IMR-90 (cell line): ENCODE data around the gene ASPRV1. TPM values are rescaled to one million over a fixed set of nuclear protein-coding genes. Genes with fewer than 3 reads are reported as not detected.
A peak's percentile ranks its signal among the peaks of the same experiment; 100 is the strongest.

Experiments used
- ATAC-seq: fragments of 200-7000 bp; cut with Tn5 transposase; 2 replicates; pipeline ENCODE4 v1.9.1; 2020; ENCODE audit warnings: low read depth, mild to moderate bottlenecking, moderate library complexity
- BruUV-seq: library from RNA; stranded (reverse); fragments of 400-500 nt; replicated peaks from 2 replicates; lab custom pipeline; 2021; lab: Mats Ljungman, UMichigan
- CTCF ChIA-PET: fragments of 300-600 bp; formaldehyde crosslinking; extraction: SDS; loops from one replicate; lab custom pipeline; 2021; ENCODE audit warnings: antibody characterized with exemption; lab: Yijun Ruan, JAX
- POLR2A ChIA-PET: fragments of 300-600 bp; sonication (Branson Sonifier 250); formaldehyde crosslinking; loops from one replicate; lab custom pipeline; 2022; ENCODE audit warnings: antibody characterized with exemption; ENCODE audit not compliant: unreplicated experiment; lab: Charles Lee
- DNase-seq: peaks from one replicate; pipeline ENCODE4 v3.0.0; 2013
- H2AFZ ChIP-seq: replicated peaks from 2 replicates; pipeline ENCODE3; 2013; ENCODE audit warnings: low read length, mild to moderate bottlenecking; ENCODE audit not compliant: poor library complexity
- H2AK5ac ChIP-seq: 2 replicates; pipeline ENCODE4 v1.6.1; 2013; ENCODE audit warnings: low read depth, low read length, inconsistent platforms
- H2AK9ac ChIP-seq: replicated peaks from 2 replicates; pipeline ENCODE3; 2013; ENCODE audit warnings: mild to moderate bottlenecking, low read depth, low read length, moderate library complexity; ENCODE audit not compliant: poor library complexity
- H2BK120ac ChIP-seq: 2 replicates; pipeline ENCODE4 v1.6.1; 2013; ENCODE audit warnings: low read depth, low read length, inconsistent platforms
- H2BK15ac ChIP-seq: 3 replicates; pipeline ENCODE4 v1.6.1; 2013; ENCODE audit warnings: low read depth, low read length, inconsistent platforms
- H2BK20ac ChIP-seq: 2 replicates; pipeline ENCODE4 v1.6.1; 2013; ENCODE audit warnings: low read depth, mild to moderate bottlenecking, inconsistent platforms, low read length, moderate library complexity
- H2BK5ac ChIP-seq: 2 replicates; pipeline ENCODE4 v1.6.1; 2013; ENCODE audit warnings: mild to moderate bottlenecking, low read depth, low read length, inconsistent platforms; ENCODE audit not compliant: poor library complexity, severe bottlenecking
- H3K14ac ChIP-seq: replicated peaks from 2 replicates; pipeline ENCODE4 v1.6.1; 2013; ENCODE audit warnings: low read depth, low read length, inconsistent platforms
- H3K18ac ChIP-seq: 2 replicates; pipeline ENCODE4 v1.6.1; 2013; ENCODE audit warnings: low read depth, low read length, control low read depth
- H3K23ac ChIP-seq: 2 replicates; pipeline ENCODE4 v1.6.1; 2013; ENCODE audit warnings: low read depth, low read length, inconsistent platforms
- H3K27ac ChIP-seq: 2 replicates; pipeline ENCODE4 v1.5.1; 2013; ENCODE audit warnings: mild to moderate bottlenecking, control low read depth, low read length; ENCODE audit not compliant: insufficient read depth
- H3K27me3 ChIP-seq: 2 replicates; pipeline ENCODE4 v1.6.1; 2013; ENCODE audit warnings: low read length; ENCODE audit not compliant: control insufficient read depth, insufficient read depth
- H3K36me3 ChIP-seq: 2 replicates; pipeline ENCODE4 v1.6.1; 2013; ENCODE audit warnings: low read length, mixed read lengths; ENCODE audit not compliant: control insufficient read depth, insufficient read depth
- H3K4ac ChIP-seq: 2 replicates; pipeline ENCODE4 v1.6.1; 2013; ENCODE audit warnings: low read depth, low read length, inconsistent platforms
- H3K4me1 ChIP-seq: 2 replicates; pipeline ENCODE4 v1.6.1; 2013; ENCODE audit warnings: low read length, mixed read lengths; ENCODE audit not compliant: control insufficient read depth, insufficient read depth
- H3K4me2 ChIP-seq: 2 replicates; pipeline ENCODE4 v1.6.1; 2013; ENCODE audit warnings: low read depth, mild to moderate bottlenecking, control low read depth, low read length, moderate library complexity
- H3K4me3 ChIP-seq: 2 replicates; pipeline ENCODE4 v1.5.1; 2013; ENCODE audit warnings: low read depth, mild to moderate bottlenecking, control low read depth, low read length, moderate library complexity; ENCODE audit not compliant: insufficient read depth
- H3K56ac ChIP-seq: 2 replicates; pipeline ENCODE4 v1.6.1; 2013; ENCODE audit warnings: low read length, inconsistent platforms; ENCODE audit not compliant: insufficient read depth; ENCODE audit errors: extremely low read depth
- H3K79me1 ChIP-seq, 2 experiments: 2 replicates each; pipeline ENCODE4 v1.6.1; 2013; ENCODE audit warnings: low read length in 2 of 2, inconsistent platforms in 1 of 2, low read depth in 1 of 2
- H3K9ac ChIP-seq: 2 replicates; pipeline ENCODE4 v1.6.1; 2013; ENCODE audit warnings: low read depth, low read length, control low read depth
- H3K9me1 ChIP-seq: 2 replicates; pipeline ENCODE4 v1.6.1; 2013; ENCODE audit warnings: low read length, inconsistent platforms; ENCODE audit not compliant: insufficient read depth
- H3K9me3 ChIP-seq: 2 replicates; pipeline ENCODE4 v1.6.1; 2013; ENCODE audit warnings: low read length; ENCODE audit not compliant: control insufficient read depth, insufficient read depth
- H4K20me1 ChIP-seq: 2 replicates; pipeline ENCODE4 v1.6.1; 2013; ENCODE audit warnings: low read length, inconsistent platforms; ENCODE audit not compliant: insufficient read depth
- H4K5ac ChIP-seq: 2 replicates; pipeline ENCODE4 v1.6.1; 2013; ENCODE audit warnings: mild to moderate bottlenecking, low read depth, low read length, control low read depth
- H4K8ac ChIP-seq, 2 experiments: 2 replicates each; pipeline ENCODE4 v1.6.1; 2013; ENCODE audit warnings: low read depth in 2 of 2, low read length in 2 of 2, control low read depth in 1 of 2, inconsistent platforms in 1 of 2
- H4K91ac ChIP-seq: 2 replicates; pipeline ENCODE4 v1.6.1; 2013; ENCODE audit warnings: low read depth, low read length, inconsistent platforms; ENCODE audit not compliant: insufficient read depth
- CEBPB ChIP-seq: IDR thresholded peaks from 2 replicates; pipeline ENCODE4 v1.6.1; 2012; ENCODE audit warnings: low read depth, low read length, improper control_type of control experiment
- MAZ ChIP-seq: IDR thresholded peaks from 2 replicates; pipeline ENCODE4 v1.6.1; 2012; ENCODE audit warnings: low read depth, mild to moderate bottlenecking, low read length, improper control_type of control experiment, moderate library complexity, borderline replicate concordance
- WGBS, 2 experiments: methylation state at CpG; one replicate each; pipeline versions ENCODE4 v1.1.5 to v1.1.7; 2013; ENCODE audit warnings: missing lambda C conversion rate in 2 of 2; ENCODE audit not compliant: insufficient read length in 1 of 2; ENCODE audit errors: extremely low coverage in 2 of 2; 5-methylcytosine and 5-hydroxymethylcytosine counted together
- dilution Hi-C: fragments of 300-500 bp; cut with HindIII; formaldehyde crosslinking; loops from one replicate; pipeline ENCODE4 v1.14.3; 2018; ENCODE audit warnings: low sequenced_read_pairs; ENCODE audit not compliant: unreplicated experiment
- in situ Hi-C: fragments of 300-500 bp; cut with MboI; formaldehyde crosslinking; loops from 3 replicates; pipeline ENCODE4 v1.14.3; 2019; ENCODE audit warnings: low sequenced_read_pairs, inconsistent platforms, mixed read lengths
- intact Hi-C: fragments of 100-400 bp; cut with micrococcal nuclease; formaldehyde crosslinking; loops from 2 replicates; pipeline ENCODE4 v1.10.0; 2022
- polyA plus RNA-seq, 3 experiments: library from polyadenylated mRNA; depleted of rRNA; stranded (reverse); fragments of >200 nt; gene quantifications; 2 replicates each; pipeline ENCODE4 v1.2.3, GENCODE V29; 2012; ENCODE audit warnings: low replicate concordance in 1 of 3
- total RNA-seq: library from RNA; depleted of rRNA; stranded (reverse); fragments of >200 nt; gene quantifications from 2 replicates; pipeline ENCODE4 v1.2.3, GENCODE V29; 2012

ASPRV1 gene
- total and polyA plus RNA-seq, 2 of the 4 experiments (the other 2 are of a cell fraction), result 0.14 to 0.18 TPM

- H3K4ac ChIP-seq, result no peak overlapping the region
- ChIA-PET POLR2A (no interaction called here), CTCF (no interaction called here)
- H3K4me3 ChIP-seq, result no peak overlapping the region
- peaks cover 4% of the 10 kb centered on the region for H3K4me1 ChIP-seq
- dilution Hi-C loops, result no loop called here
- WGBS, 2 experiments, result 81% methylated on average over 6 of the region's 8 CpGs; no CpG with 5 or more reads in 1 of the 2 experiments
- no peak overlapping the region for H2AK5ac ChIP-seq
- no peaks in the 10 kb centered on the region for H3K9me3 ChIP-seq
- H3K9ac ChIP-seq, result no peak overlapping the region
- no peak overlapping the region for H3K14ac ChIP-seq
- no peaks in the 10 kb centered on the region for H3K36me3 ChIP-seq
- H3K56ac ChIP-seq, result no peak overlapping the region
- intact Hi-C loops, result no loop called here
- H2BK15ac ChIP-seq, result no peak overlapping the region
- H3K23ac ChIP-seq, result no peak overlapping the region
- H2BK20ac ChIP-seq, result no peak overlapping the region
- no peak overlapping the region for H3K4me2 ChIP-seq
- no peak overlapping the region for H3K18ac ChIP-seq
- no peak overlapping the region for H2AK9ac ChIP-seq
- ATAC-seq (no peak), DNase-seq (no peak)
- no peak for TF ChIP-seq MAZ
- TF ChIP-seq CEBPB, result 0 out of 2 replicates have a peak, but pooled peaks have one; percentile 4
- no peak overlapping the region for H2AFZ ChIP-seq
- H3K9me1 ChIP-seq, result peaks cover 5% of the 10 kb centered on the region; the same call in 1 of the 2 replicates
- H4K91ac ChIP-seq, result no peak overlapping the region
- no peak overlapping the region for H4K5ac ChIP-seq
- no peak overlapping the region for H2BK5ac ChIP-seq
- H2BK120ac ChIP-seq, result no peak overlapping the region
- in situ Hi-C loops, result no loop called here
- no peaks in the 10 kb centered on the region for H3K79me1 ChIP-seq
- no TSS peak for BruUV-seq
- H3K27ac ChIP-seq, result no peak overlapping the region
- H3K27me3 ChIP-seq, result no peaks in the 10 kb centered on the region
- H4K20me1 ChIP-seq, result no peaks in the 10 kb centered on the region
- no peak overlapping the region for H4K8ac ChIP-seq
Measured at GRCh38 chr2:69992310-69993047, 31.0 kb upstream of the ASPRV1 start.
